Esophagus mucosa (tissue), 1 donor: ENCODE data around the gene TAB3. TPM values are rescaled to one million over a fixed set of nuclear protein-coding genes. Genes with fewer than 3 reads are reported as not detected.

Experiments used
- ATAC-seq: fragments of 200-7000 bp; cut with Tn5 transposase; one replicate; pipeline ENCODE4 v1.9.1; 2020
- total RNA-seq: library from RNA; stranded (reverse); gene quantifications from one replicate; pipeline ENCODE4 v1.2.4, GENCODE V29; 2023
- donor health status: DM: yes; HTN: yes; CAD: no.

Gene TAB3, protein sequence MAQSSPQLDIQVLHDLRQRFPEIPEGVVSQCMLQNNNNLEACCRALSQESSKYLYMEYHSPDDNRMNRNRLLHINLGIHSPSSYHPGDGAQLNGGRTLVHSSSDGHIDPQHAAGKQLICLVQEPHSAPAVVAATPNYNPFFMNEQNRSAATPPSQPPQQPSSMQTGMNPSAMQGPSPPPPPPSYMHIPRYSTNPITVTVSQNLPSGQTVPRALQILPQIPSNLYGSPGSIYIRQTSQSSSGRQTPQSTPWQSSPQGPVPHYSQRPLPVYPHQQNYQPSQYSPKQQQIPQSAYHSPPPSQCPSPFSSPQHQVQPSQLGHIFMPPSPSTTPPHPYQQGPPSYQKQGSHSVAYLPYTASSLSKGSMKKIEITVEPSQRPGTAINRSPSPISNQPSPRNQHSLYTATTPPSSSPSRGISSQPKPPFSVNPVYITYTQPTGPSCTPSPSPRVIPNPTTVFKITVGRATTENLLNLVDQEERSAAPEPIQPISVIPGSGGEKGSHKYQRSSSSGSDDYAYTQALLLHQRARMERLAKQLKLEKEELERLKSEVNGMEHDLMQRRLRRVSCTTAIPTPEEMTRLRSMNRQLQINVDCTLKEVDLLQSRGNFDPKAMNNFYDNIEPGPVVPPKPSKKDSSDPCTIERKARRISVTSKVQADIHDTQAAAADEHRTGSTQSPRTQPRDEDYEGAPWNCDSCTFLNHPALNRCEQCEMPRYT
- 17.5 TPM for total RNA-seq

DNA sequence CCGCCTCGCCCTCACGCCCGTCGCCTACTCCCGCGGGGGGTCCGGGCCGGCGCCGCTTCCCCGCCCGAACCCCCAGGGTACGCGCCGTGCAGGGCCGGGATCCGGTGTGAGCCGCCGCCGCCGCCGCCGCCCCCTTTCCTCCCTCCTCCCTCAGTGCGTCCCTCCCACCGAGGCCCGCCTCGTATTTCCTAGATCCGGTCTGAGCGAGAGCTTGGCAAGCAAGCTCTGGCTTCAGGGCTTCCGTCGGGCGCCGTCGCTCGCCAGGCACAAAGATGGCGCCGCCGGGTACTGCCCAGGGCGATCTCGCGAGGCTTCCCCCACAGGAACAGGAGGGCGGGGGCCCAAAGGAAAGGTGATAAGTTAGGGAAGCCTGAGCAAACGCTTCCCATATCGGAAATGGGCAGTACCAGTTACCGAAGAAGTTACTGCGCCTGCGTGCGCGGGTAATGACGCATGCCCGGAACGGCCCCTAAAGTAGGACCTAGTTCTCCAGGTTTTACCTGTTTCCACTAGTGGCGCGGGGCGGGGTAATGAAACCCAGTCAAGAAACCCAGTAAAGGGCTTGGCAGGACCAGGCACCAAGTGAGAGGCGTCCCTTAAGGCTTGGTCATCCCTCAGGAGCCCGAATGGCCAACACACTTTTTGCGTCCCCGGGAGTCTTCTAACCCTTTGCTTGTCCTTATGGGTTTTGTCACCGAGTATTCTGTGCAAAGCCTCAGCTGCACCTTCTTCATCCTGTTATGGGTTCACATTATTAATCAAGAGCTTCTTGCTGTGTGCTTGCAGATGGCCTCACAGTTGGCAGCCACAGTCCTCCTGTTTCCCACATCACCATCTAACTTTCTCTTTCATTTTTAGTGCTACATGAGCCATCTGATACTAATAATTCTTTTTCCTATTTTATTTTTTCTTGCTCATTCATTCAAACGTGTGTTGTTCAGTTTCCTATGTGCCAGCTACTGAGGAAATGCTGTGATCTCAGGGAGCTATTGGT is at the start of gene TAB3:
Gene TAB3, minus strand, starts transcription at position 108 of the 994 bp plus-strand sequence. CDS start 29,666 bp downstream, outside the sequence.
- ATAC-seq = peak; percentile 94

DNA sequence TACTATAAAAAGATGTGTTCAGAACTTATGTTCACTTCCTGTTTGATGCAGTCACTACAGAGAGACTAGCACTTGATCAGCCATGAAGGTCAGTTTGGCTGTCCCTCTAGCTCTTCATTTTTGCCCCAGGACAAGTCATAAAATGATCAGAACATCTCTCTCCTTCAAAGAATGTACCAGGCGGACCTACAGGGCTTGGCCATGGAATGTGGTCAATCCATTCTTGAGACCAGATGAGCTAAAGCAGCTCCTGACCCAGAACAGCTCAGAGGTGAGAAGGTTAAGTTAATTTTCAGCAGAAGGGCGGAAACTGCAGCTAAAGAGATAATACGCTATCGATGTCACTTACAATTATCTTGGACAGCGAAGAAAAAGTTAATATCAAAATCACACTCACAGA is 49.2 kb upstream of the TAB3 start:
- no peak for ATAC-seq

DNA sequence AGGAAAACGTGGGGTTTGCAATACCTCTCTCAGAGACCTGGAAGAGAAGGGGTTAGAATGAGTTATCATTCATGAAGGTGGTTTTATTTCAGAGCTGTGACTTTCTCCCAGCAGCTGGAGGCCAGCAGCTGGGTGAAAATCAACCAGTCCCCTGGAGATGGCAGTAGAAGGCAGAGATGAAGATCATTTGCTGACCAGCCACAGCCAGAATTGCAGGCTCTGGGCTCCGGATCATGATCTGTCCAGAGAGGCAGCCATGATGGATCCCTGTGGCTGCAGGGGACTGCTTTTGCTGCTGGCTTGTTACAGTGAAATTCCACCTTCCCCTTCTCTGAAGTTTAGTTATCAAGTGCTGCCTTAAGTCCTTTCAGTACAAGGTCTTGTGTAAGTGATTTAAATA is 46.9 kb upstream of the TAB3 start:
- no peak for ATAC-seq

DNA sequence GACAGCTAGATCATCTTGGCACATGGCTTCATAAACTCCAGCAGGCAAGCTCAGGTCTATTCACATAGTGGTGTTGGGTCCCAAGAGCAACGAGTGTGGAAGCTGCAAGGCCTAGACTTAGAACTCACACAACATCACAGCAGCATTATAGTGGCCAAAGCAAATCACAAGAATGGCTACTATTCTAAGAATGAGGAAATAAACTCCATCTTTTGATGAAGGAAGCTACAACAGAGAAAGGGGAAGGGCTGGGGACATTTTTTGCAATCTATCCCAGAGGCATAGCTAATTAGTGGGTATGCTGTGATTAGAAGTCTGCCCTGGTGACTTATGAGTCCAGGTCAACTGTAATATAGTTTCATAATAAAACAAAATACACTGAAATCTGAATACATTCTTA is 42.9 kb upstream of the TAB3 start:
- ATAC-seq = no peak

DNA sequence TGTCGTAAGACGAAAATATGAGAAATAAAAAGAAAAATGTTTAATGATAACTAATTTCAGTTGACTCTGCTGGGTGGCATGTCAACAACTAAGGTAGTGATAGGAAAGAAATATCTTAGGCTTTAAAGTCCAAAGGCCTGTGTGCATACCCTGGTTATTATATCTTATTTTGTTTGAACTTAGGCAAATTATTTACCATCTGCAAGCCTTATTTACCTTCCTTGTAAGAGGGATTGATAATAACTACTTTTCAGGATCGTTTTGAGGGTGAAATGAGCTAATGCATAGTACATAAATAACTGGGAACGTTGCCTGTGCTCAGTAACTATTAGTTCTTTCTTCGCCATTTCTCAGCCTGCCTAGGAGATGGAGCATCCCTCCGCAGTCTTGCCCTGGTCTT is 41.6 kb upstream of the TAB3 start:
- ATAC-seq = no peak

DNA sequence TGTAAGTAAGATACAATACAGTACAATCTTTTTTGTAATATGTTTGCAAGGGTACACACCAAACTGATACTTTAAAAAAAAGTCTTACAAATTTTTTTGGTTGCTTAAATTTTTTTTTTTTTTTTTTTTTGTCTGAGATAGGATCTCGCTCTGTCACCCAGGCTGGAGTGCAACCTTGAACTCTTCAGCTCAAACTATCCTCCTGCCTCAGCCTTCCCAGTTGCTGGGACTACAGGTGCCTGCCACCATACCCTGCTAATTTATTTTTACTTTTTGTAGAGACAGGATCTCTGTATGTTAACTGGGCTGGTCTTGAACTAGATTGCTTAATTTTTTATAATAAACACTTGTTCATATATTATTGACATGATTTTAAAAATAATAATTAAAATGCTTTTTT is 41.1 kb upstream of the TAB3 start:
- no peak for ATAC-seq

DNA sequence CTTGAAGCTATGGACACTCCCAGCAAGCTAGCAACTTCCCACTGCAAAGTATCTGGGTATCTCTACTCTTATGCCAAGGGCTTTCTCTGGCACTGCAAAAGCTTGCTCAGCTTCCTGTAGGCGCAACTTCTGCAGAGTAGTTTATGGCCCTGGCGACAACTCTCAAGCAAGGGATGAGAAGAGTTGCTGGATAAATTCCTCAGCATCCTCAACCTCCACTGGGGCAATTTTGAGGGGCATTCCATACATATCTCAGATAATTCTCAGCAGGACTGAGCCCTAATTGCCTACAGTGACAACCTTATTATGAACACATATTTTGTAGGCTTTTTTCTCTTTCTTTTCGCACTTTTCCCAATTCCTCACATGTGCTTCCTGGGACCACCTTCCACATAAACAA is 31.2 kb upstream of the TAB3 start:
- ATAC-seq = no peak

DNA sequence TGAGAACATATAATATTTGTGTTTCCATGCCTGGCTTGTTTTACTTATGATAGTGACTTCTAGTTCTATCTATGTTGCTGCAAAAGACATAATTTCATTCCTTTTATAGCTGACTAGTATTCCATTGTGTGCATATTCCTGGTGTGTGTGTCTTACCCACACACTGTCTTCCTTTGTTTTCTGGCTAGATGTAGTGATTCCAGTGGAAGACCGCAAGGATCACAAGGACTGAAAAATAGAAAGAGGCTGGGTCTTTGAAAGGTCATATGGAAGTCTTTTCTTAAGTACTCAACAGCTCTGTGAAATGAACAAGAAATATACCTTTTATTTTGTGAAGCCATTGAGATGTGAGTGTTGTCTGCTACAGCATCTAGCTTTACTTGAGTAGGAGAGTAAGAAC is 29.4 kb upstream of the TAB3 start:
- ATAC-seq = no peak

DNA sequence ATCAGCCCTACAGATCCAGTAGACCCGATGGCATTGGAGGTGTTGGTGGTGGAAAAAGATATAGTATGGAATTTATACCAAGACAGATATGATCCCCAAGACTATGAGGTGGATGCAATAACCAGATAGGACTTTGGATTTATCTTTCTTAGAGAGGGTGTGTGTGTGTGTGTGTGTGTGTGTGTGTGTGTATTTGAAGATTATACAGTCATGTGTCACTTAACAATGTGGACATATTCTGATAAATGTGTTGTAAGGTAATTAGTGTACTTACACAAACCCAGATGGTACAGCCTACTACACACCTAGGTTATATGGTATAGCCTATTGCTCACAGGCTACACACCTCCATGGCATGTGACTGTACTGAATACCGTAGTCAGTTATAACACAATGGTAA is 24.4 kb upstream of the TAB3 start:
- ATAC-seq = no peak

DNA sequence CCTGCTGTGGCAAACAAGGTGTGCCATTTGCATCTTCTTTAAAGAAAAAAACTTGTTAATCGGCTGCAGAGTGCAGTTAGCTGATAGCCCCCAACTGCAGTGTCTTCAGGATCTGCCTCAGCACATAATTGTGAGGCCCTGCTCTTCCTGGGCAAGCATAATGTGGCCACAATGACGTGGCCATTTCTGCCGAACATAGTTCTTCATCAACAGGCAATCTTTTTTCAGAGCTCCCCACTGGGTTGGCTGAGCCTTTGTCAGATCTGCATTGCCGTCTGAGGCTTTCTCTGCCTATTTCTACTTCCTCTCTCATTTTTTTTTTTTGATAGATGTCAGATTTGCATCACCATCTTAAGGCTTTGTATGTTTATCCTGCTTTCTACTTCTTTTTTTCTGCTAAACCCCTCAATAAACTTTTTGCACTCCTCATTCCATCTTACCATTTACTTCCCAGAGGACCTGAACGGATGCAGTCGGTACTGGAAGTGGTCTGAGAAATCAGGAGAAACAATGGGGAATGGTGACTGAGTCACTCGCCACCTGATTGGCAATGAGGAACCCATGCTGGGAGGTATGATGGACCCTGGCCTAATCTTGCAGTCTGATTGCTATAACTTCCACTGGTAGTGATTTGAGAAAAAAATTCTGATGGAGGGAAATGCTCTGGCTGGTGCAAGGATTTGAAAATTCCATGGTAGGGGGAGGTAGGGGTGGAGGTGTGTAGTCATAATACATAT is 21.2 kb upstream of the TAB3 start:
- ATAC-seq = no peak

DNA sequence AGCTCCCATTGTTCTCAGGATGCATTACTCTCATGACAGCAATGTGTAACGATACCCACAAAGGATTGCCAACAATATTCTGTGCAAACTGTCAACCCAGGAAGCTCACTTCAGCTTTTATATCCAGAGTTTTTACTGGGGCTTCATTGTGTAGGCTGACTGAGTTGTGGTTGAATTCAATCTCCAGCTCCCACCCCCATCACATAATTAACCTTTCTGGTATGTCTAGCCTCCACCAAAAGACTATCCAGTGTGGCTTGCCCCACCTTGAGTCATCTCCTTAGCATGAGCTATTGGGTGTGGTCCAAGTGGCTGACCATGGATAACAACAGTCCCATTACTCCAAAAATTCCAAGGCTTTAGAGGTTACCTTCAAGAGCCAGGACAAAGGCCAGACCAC is 17.7 kb upstream of the TAB3 start:
- no peak for ATAC-seq

DNA sequence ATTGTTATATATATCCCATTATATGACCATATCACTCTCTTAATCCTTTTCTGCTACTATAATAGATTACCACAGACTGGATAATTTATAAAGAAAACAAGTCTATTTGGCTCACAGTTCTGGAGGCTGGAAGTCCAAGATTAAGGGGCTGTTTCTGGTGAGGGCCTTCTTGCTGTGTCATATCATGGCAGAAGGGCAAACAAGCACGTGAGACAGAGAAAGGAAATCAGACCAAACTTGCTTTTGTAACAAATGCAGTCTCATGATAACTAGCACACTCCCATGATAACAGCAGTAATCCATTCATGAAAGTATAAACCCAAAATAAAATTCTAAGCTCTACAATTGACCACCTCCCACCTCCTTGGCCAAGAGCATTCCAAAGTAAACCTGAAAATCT is 16.3 kb upstream of the TAB3 start:
- no peak for ATAC-seq

DNA sequence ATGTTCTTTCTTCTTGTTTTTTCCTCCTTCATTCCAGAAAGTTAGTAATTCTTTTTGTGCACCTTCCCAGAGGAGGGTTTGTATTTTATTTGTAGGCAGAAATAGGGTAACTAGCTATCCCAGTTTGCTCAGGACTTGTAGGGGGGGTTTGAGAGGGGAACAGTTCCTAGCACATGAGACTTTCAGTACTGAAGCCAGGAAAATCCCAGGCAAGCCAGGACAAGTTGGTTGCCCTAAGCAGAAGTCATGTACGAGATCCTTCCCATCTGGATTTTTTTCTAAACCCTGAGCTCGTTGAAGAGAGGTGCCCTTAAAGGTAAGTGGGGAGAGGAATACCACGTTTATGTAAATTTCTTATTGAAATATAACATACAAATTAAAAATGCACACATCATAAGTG is 15.6 kb upstream of the TAB3 start:
- ATAC-seq = no peak

DNA sequence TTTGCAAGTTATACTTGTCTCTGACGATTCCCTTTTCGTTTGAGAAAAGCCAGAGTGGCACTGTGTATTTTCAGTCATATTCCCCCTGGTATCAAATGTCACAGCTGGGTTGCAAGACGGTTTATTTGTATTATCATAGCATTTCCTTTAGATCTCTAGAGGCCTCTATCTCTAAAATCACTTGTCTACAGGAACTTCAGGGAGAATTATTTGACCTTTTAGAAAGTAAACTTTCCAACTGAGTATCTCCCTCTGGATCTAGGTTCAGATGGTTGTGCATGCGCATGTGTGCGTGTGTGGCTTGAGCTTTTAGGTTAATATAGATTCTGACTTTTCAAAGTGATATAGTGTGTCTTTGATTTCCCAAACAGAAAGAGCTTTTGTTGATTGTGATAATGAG is 15.1 kb upstream of the TAB3 start:
- no peak for ATAC-seq

DNA sequence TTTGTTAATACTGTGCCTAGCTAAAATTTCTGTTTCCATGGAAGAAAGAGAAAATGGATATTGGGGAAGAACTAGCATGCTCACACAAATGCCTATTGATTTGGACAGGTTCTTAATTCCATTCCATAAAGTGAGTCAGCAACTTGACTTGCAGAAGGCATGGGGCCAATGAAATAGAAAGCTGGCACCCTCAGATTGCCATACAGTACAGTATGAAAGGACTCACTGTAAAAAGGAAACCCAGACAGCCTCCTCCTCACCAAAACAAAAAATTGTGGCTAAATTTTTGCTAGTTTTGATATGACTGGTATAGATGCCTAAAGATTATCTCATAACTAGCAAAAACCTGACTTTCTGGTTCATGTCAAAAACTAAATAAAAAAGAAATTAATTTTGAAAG is 11.2 kb upstream of the TAB3 start:
- ATAC-seq = no peak

DNA sequence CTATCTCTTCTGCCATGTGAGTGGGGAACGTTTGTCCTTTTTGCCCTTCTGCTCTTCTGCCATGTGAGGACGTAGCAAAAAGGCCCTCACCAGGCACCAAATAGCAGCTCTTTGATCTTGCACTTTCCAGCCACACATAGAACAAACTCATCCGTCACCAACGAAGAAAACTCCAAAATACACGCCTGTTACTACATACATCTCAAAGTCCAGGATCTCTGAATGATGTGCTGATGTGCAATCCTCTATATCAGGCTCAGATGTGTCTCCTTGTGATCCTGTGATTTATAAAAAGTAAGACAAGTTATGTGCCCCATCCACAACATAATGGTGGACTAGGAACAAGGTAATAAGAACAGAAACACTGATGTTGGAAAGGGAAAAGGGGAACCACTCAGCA is 9.8 kb upstream of the TAB3 start:
- no peak for ATAC-seq

DNA sequence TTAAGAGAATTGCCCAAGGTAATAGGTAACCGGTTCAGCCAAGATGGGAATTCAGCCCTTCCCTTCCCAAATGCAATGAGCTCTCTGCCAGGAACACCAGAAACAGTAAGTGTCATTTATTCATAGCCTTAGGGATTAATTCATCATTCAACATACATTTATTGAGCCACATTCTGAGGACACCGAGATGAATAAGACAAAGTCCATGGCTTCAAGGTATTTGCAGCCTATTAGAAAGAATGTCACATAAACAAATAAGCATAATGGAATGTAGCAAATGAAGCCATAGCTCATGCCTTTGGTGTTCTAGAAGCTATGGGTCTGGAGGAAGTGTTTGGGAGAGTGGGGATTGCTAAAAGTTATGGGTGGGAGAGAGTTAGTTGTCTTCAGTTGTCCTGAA is 6.3 kb upstream of the TAB3 start:
- no peak for ATAC-seq

DNA sequence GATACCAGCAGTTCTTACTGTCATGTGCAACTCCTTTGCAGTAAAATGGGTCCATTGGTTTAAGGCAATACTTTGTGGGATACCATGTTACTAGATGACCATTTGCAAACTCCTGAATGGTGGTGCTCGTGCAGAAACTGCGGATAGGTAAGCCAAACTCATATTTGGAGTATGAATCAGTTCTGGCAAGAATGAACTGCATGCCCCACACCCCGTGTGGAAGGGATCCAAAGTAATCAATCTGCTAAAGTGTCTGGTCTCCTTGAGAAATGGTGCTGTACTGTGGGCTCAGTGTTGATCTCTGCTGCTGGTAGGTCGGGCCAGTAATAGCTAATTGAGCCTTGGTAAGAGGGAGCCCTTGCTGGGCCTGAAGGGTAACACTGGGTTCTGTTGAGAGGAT is 4.2 kb upstream of the TAB3 start:
- no peak for ATAC-seq

DNA sequence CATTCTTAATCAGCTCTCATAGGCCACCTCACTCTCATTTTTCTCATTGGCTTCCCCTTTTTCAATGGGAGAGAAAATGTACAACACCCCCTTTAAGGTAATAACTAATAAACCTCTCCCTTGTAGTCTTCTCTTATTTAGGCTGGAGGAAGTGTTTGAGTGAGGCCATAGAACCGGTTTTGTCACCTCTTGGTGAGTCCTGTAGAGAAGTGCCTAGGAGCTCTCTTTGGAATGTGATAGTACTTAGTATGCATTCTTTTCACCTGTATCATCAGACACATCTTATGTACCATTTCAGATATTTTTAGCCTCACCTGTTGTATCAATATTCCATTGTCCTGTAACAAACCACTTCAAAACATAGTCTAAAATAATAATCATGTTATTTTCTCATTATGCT is 3.5 kb upstream of the TAB3 start:
- ATAC-seq = peak; percentile 62

DNA sequence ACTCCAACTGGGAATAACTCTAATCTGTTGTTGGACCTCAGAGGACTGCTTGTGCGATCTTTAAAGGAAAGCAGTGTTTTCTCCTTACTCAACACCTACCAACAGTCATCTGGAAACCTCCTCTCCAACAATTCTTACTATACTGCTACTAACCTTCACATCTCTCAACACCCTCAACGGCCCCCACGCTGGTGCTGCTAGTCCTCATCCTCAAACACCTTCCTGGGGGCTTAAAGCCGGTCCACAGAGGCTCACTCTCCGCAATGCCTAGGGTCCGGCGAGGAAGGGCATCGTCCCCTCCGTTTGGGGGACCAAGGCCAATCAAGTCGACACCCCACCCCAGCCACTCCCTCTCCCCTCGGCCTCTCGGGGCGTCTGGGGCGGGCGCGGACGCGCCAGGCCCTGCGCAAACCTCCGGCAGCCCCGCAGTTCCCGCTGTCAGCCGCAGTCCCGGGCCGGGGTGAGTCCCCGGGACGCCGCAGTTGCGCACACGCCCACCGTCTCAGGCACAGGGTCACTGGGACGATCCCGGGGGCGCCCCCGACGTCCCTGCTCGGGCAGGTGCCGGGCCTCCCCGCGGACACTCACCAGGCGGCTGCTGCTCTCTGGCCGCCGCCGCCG is 418 bp downstream of the TAB3 start:
- ATAC-seq = peak; percentile 3

DNA sequence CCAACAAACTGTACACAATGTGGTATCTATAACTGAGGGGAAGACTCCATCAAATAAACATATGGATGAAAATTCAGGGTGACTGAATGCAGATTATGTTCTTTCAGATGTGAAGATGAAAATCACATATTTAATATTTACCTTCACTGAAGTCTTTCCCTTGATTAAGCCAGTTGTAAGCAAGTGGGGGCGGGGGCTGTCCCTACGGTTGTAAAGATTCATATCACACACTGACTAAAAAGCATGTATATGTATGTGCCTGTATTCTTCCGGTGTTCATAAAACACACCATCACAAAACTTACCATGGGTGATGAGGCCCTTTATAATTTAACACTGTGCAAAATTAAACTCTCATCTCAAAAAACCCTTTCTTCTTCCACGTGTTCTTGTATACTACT is 1.3 kb downstream of the TAB3 start:
- no peak for ATAC-seq

DNA sequence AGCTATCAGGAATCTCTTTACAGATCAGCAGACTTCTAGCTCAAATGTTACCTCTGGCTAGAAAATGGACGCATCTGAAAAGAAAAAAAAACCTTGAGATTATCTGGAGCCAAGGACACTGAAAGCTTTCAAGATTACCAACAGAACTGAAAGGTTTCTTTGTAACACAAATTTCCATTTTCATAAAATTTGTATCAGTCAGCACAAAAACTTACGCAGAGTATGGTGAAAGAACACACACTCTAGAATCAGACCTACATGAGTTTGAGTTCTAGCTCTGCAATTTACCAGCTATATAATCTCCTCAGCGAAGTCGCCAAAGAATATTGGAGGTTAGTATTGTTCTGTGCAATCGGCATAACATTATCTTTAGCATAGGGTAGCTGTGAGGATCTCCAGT is 1.8 kb downstream of the TAB3 start:
- ATAC-seq = no peak
